GM12875 (cell line): Measurements from ENCODE around the gene CCDC78.

ENCODE experiments used
- H3K4me3 ChIP-seq: one replicate; pipeline ENCODE4 v1.5.1; 2011; ENCODE audit warnings: low read depth, low read length, control low read depth
- TF ChIP-seq, protein P1 (sequence below): IDR thresholded peaks from 2 replicates; pipeline ENCODE4 v1.5.1; 2011; ENCODE audit warnings: low read depth, mild to moderate bottlenecking, control low read depth, inconsistent platforms, low read length, moderate library complexity, borderline replicate concordance; ENCODE audit not compliant: insufficient read depth

The CCDC78 gene

DNA sequence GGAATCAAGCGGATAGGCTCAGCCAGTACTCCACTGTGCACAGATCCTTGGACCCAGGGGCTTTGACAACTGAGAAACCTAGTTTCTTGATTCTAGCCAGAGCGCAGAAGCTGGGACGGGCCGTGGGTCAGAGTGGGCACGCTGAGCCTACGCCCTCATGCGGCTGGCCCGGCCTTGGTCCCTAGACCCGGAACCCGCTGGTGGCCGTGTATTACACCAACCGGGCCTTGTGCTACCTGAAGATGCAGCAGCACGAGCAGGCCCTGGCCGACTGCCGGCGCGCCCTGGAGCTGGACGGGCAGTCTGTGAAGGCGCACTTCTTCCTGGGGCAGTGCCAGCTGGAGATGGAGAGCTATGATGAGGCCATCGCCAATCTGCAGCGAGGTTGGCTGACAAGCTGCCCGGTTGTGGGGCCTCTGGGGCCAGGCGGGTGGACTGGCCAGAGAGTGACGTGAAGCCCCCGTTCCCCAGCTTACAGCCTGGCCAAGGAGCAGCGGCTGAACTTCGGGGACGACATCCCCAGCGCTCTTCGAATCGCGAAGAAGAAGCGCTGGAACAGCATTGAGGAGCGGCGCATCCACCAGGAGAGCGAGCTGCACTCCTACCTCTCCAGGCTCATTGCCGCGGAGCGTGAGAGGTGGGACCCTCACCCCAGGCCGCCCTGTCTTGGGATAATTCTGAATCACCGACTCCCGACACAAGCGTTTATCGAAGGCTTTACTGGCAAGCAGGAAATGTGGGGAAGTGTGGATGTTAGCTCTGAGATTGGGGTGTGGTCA is 45.1 kb downstream of the CCDC78 start:
- H3K4me3 ChIP-seq: peak overlapping the region; percentile 86
- TF ChIP-seq, protein P1, sequence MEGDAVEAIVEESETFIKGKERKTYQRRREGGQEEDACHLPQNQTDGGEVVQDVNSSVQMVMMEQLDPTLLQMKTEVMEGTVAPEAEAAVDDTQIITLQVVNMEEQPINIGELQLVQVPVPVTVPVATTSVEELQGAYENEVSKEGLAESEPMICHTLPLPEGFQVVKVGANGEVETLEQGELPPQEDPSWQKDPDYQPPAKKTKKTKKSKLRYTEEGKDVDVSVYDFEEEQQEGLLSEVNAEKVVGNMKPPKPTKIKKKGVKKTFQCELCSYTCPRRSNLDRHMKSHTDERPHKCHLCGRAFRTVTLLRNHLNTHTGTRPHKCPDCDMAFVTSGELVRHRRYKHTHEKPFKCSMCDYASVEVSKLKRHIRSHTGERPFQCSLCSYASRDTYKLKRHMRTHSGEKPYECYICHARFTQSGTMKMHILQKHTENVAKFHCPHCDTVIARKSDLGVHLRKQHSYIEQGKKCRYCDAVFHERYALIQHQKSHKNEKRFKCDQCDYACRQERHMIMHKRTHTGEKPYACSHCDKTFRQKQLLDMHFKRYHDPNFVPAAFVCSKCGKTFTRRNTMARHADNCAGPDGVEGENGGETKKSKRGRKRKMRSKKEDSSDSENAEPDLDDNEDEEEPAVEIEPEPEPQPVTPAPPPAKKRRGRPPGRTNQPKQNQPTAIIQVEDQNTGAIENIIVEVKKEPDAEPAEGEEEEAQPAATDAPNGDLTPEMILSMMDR: no peak

DNA sequence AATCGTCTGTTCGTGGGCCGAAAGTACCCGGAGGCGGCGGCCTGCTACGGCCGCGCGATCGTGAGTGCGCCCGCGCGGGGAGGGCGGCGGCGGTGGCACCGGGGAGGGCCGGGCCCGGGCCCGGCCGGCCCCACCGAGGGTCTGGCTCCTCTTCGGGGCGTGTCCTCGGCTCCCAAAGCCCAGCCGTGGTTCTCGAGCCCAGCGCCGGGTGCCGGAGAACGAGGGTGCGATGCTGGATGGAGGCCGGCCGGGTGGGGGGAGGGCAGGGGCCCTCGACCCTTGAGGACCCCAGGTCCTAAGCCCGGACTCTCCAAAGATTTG is 45.7 kb downstream of the CCDC78 start:
- TF ChIP-seq, protein P1: no peak
- peak overlapping the region; percentile 86 for H3K4me3 ChIP-seq

DNA sequence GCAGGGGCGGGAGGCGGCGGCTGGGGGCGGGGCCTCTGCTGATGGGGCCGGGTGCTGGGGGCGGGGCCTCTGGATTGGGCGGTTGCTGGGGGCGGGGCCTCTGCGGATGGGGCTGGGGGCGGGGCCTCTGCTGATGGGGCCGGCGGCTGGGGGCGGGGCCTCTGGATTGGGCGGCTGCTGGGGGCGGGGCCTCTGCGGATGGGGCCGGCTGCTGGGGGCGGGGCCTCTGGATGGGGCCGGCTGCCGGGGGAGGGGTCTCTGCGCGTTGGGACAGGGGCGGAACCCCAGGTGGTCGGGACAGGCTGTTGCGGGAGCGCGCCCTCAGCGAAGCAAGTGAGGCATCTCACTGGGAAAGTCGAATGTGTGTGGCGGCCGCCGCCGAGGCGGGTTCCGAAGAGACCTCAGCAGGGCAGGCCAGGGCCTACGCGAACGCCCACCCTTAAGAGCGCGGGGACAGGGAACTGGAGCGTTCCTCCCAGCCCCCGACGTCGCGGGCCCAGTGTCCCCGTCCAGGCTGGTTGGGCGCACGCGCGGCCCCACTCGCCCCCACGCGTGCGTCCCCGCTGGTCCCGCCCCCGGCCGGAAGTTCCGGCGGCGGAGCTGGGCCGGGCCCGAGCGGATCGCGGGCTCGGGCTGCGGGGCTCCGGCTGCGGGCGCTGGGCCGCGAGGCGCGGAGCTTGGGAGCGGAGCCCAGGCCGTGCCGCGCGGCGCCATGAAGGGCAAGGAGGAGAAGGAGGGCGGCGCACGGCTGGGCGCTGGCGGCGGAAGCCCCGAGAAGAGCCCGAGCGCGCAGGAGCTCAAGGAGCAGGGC is 46.2 kb downstream of the CCDC78 start, which contains the start of gene STUB1:
STUB1 (plus strand) TSS at position 597 of the 811 bp plus-strand sequence; CDS start at position 713, 116 bp downstream.
- peak within 1 kb of the TSS; percentile 86 for H3K4me3 ChIP-seq

DNA sequence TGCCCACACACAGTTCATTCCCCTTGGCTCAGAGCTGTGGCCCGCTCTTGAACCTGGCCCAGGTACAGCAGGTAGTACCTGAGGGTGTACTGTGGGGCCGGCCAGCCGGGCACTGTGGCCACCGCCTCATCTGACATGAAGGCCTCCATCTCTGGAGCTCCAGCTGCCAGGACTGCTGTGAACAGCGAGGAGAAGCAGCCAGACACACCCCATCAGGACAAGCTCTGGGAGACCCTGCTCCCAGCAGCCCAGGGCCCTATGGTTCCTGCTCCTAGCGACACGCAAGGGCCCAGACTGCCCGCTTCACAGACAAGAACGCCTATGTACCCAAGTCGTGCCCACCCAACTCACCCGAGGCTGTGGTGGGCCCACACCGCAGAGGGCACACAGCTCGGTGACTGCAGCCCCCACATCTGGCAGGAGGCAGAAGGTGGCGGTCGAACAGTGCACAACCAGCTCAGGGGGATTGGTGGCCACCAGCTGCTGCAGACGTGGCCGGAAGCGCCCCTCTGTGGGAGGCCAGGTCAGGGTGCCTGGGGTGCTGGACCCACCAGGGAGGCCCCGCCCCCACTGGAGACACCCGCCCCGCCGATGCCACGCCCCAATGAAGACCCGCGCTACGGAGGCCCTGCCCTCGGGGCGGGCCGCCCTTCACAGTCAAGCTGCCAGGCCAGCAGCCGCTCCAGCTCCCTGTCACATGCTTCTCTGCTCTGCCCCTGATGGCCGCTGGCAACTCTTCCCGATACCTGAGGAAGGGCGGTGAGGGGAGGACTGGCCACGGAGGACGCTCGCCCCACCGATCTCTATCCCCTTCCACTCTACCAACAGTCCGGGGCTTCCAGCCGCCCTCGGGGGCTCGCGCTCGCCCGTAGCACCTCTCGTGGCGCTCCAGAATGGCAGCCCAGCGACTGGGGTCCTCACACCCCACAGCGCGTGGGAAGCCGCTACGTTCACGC is 47.1 kb downstream of the CCDC78 start:
- TF ChIP-seq, protein P1: no peak
- peak overlapping the region; percentile 31 for H3K4me3 ChIP-seq

More for the DNA sequence above, 46.2 kb downstream of the CCDC78 start, which contains the start of gene STUB1:
- TF ChIP-seq, protein P1: no peak

DNA sequence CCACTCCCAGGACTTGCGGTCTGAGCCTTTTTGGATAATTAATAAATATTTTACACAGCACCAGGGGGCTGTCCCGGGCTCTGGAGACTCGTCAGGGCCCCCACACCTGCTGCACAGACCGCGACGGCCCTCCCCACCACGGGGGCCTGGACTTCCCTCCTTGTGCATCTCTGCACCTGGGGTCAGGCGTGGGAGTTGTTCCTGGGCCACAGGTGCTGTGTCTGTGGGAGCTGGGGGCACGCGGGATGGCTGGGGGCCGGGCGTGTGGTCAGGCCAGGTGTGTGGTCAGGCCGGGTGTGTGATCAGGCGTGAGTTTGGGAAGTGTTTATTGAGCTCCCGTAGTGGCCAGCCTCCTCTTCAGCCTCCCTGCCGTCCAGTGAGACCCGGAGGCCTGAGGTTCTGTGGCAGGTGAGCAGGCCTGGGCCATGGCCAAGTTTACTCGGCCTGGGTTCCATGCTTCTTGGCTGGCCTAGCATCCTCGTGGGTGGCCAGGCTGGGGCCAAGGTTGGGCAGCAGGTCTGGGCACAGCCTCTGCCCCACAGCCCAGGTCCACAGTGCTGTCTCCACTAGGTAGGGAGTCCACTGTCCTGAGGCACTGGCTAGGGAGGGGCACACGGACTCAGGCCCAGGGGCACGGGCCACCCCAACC is 47.9 kb downstream of the CCDC78 start:
- no peak overlapping the region for H3K4me3 ChIP-seq
- TF ChIP-seq, protein P1: no peak
